SJCRH30 (cell line): Measurements from ENCODE around the gene PRADC1. TPM values are rescaled to one million over a fixed set of nuclear protein-coding genes. Genes with fewer than 3 reads are reported as not detected.
"Not testable (repeated sequence)": the region's sequence is repeated elsewhere in the genome, so short reads cannot be mapped to it uniquely, and the experiment has no call there.

Experiments
- DNase-seq, 2 experiments: peaks; one replicate each; pipeline ENCODE4 v3.0.0-alpha.2; 2015 to 2020
- H3K27ac ChIP-seq: fragments of 250-450 bp; sonication (Bioruptor Pico); 2 replicates; pipeline ENCODE4 v1.5.1; 2020; ENCODE audit warnings: mild to moderate bottlenecking, moderate library complexity
- H3K27me3 ChIP-seq: fragments of 250-450 bp; sonication (Bioruptor Pico); 2 replicates; pipeline ENCODE4 v1.5.1; 2020; ENCODE audit warnings: mild to moderate bottlenecking, moderate library complexity
- H3K36me3 ChIP-seq: fragments of 250-450 bp; sonication (Bioruptor Pico); 2 replicates; pipeline ENCODE4 v1.5.1; 2020; ENCODE audit warnings: mild to moderate bottlenecking, moderate library complexity
- H3K4me1 ChIP-seq: fragments of 250-450 bp; sonication (Bioruptor Pico); 2 replicates; pipeline ENCODE4 v1.5.1; 2020; ENCODE audit warnings: mild to moderate bottlenecking, moderate library complexity
- H3K4me3 ChIP-seq: fragments of 250-450 bp; sonication (Bioruptor Pico); 2 replicates; pipeline ENCODE4 v1.5.1; 2020; ENCODE audit warnings: mild to moderate bottlenecking, moderate library complexity
- H3K9me3 ChIP-seq: fragments of 250-450 bp; sonication (Bioruptor Pico); replicated peaks from 2 replicates; pipeline ENCODE4 v1.5.1; 2020; ENCODE audit warnings: mild to moderate bottlenecking, moderate library complexity
- total RNA-seq: library from RNA; depleted of rRNA; stranded (reverse); fragments of >200 nt; shearing (Covaris generic); gene quantifications from 2 replicates; pipeline ENCODE4 v1.2.3, GENCODE V29; 2014; rRNA removed

Gene PRADC1
- total RNA-seq, 1 experiment from 2014 or later, result 28.9 TPM

DNA sequence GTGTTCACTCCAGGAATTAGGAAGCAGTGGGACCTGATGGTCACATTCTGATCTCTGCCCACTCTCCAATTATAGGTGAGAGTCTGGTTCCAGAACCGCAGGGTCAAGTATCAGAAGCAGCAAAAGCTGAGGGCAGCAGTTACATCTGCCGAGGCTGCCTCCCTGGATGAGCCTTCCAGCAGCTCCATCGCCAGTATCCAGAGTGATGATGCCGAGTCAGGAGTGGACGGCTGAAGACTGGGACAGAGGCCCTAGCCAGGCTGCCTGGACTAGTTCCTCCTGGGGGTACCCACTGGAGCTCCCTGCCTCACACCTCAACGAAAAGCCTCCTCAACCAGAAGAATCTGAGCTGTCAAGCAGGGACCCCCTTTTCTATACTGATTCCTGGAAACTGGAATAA lies 22.3 kb downstream of the PRADC1 start:
- H3K36me3 ChIP-seq, result no peaks in the 10 kb centered on the region
- 0 out of 2 replicates have a peak, but pooled peaks cover 6% of the 10 kb centered on the region for H3K27me3 ChIP-seq
- no peak for DNase-seq
- H3K27ac ChIP-seq, result no peak overlapping the region
- H3K9me3 ChIP-seq, result no peaks in the 10 kb centered on the region; the same call in 1 of the 2 replicates
- H3K4me3 ChIP-seq, result no peak overlapping the region
- peaks cover 3% of the 10 kb centered on the region; the same call in 1 of the 2 replicates for H3K4me1 ChIP-seq

DNA sequence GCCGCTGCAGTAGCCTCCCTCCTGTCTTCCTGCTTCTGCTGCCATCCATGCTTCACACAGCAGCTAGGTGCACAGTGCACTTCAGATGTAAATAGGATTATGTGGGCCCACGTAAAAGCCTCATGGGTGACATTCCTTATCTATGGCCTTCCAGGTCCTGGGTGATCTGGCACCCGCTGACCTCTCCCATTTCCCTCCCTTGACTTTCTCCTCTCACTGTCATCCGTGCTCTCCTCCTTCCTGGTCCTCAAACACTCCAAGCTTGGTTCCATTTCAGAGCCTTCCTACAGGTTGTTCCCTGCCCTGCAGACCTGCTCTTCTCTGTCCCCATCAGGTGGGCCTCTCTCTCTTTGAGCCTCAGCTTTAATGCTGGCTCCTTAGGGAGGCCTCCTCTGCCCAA lies 23.0 kb downstream of the PRADC1 start:
- Histone ChIP-seq H3K9me3 (no peaks in the 10 kb centered on the region; the same call in 1 of the 2 replicates), H3K27me3 (peaks cover 10% of the 10 kb centered on the region; the same call in 1 of the 2 replicates), H3K4me1 (peaks cover under 1% of the 10 kb centered on the region; the same call in 1 of the 2 replicates), H3K36me3 (no peaks in the 10 kb centered on the region), H3K4me3 (no peak overlapping the region), H3K27ac (no peak overlapping the region)
- DNase-seq, result no peak

DNA sequence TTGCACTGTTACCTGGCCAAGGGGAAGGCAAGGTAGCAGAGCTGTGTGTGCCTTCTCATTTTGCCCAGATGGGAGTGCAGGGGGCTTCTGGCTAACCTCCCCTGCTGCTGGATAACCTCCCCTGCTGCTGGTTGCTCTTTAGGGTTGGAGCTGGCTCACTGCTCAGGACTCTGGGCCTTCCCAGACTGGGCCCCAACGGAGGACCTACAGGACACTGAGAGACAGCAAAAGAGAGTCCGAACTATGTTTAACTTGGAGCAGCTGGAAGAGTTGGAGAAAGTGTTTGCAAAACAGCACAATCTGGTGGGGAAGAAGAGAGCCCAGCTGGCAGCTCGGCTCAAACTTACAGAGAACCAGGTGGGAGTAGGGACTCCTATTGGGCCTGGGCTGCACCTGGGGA lies 24.8 kb downstream of the PRADC1 start:
- no peaks in the 10 kb centered on the region; the same call in 1 of the 2 replicates for H3K9me3 ChIP-seq
- DNase-seq, result no peak
- no peaks in the 10 kb centered on the region for H3K4me1 ChIP-seq
- H3K27me3 ChIP-seq, result peaks cover 11% of the 10 kb centered on the region; the same call in 1 of the 2 replicates
- H3K4me3 ChIP-seq, result no peak overlapping the region
- H3K36me3 ChIP-seq, result no peaks in the 10 kb centered on the region
- no peak overlapping the region for H3K27ac ChIP-seq

- H3K27me3 ChIP-seq, result peaks cover 11% of the 10 kb centered on the region; the same call in 1 of the 2 replicates
- H3K9me3 ChIP-seq, result no peaks in the 10 kb centered on the region; the same call in 1 of the 2 replicates
- no peak overlapping the region for H3K4me3 ChIP-seq
- no peaks in the 10 kb centered on the region for H3K36me3 ChIP-seq
- no peak overlapping the region for H3K27ac ChIP-seq
- no peak for DNase-seq
- no peaks in the 10 kb centered on the region for H3K4me1 ChIP-seq
Observed at GRCh38 chr2:73205611-73206010, 27.4 kb downstream of the PRADC1 start.

DNA sequence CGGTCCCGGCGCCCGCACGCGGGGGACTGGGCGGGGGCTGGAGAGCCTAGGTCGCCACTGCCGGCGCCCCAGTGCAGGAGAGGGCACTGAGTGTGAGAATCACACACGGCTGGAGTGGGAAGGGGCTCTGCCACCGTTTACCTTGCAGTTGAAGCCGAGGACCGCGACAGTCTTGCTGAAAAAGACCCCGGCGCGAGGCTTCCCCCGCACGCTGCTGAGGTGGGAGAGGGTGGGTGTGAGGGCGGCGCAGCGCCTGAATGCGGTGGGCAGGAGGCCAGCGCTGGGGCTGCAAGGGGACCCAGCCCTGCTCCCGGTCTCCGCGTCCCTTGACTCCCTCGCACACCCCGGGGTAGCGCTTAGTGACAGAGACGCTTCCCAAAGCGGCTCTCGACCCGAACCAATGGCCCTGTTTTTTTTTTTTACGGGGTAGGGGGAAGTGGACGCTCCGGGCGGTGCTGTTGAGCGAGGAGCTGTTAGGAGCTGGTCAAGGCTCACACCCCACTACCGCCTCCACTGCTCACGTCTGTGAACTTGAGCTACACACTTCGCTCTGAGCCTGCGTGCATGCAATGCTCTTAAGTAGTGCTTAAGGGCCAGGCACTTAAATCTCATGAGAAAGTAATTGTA lies 29.9 kb downstream of the PRADC1 start:
- H3K4me3 ChIP-seq, result no peak overlapping the region
- H3K27ac ChIP-seq, result no peak overlapping the region
- no peaks in the 10 kb centered on the region for H3K36me3 ChIP-seq
- no peak for DNase-seq
- H3K27me3 ChIP-seq, result peaks cover 11% of the 10 kb centered on the region; the same call in 1 of the 2 replicates
- peaks cover 4% of the 10 kb centered on the region for H3K9me3 ChIP-seq
- H3K4me1 ChIP-seq, result no peaks in the 10 kb centered on the region

GRCh38 chr2:73202156-73203054 lies 30.6 kb downstream of the PRADC1 start, which contains the start of gene NOTO:
NOTO (plus strand) TSS chr2:73202574; CDS start chr2:73202667, 93 bp downstream.
- no peak for DNase-seq
- no peak within 1 kb of the TSS for H3K4me3 ChIP-seq
- H3K27me3 ChIP-seq, result peaks cover 11% of the 10 kb centered on the region; the same call in 1 of the 2 replicates
- H3K4me1 ChIP-seq, result no peaks in the 10 kb centered on the region
- no peak within 1 kb of the TSS for H3K27ac ChIP-seq
- H3K9me3 ChIP-seq, result peaks cover 4% of the 10 kb centered on the region
- no peaks in the 10 kb centered on the region for H3K36me3 ChIP-seq

DNA sequence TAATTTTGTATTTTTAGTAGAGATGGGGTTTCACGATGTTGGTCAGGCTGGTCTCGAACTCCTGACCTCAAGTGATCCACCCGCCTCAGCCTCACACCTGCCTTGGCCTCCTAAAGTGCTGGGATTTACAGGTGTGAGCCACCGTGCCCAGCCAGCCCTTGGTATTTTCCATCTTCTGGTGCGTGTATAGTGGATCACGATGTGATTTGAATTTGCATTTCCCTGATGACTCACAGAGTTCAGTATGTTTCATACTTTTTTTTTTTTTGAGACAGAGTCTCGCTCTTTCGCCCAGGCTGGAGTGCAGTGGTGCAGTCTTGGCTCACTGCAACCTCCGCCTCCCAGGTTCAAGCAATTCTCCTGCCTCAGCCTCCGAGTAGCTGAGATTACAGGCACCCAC lies 32.8 kb downstream of the PRADC1 start:
- H3K9me3 ChIP-seq, H3K36me3 ChIP-seq, H3K4me1 ChIP-seq, H3K27ac ChIP-seq, DNase-seq, H3K4me3 ChIP-seq: not testable (repeated sequence)
- peaks cover 12% of the 10 kb centered on the region; the same call in 1 of the 2 replicates for H3K27me3 ChIP-seq

DNA sequence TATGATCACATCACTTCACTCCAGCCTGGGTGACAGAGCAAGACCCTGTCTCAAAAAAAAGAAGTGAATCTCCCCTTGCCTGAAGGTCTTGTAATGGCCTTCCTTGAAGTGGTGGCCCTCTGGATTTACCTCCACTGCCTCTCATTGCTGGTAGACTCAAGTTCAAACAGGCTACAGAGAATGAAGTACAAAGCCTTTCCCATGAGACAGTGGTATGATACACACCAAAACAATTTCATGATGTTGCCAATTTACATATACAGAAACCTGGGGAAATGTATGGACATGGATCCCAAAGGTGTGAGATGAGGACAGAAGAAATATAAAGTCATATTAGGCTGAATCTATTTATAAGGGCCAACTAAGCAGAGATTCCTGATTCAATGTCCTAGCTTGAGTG lies 35.5 kb downstream of the PRADC1 start:
- Histone ChIP-seq H3K27ac (no peak overlapping the region), H3K9me3 (peaks cover 4% of the 10 kb centered on the region; the same call in 1 of the 2 replicates), H3K4me3 (no peak overlapping the region), H3K36me3 (no peaks in the 10 kb centered on the region), H3K4me1 (no peaks in the 10 kb centered on the region), H3K27me3 (peaks cover 10% of the 10 kb centered on the region; the same call in 1 of the 2 replicates)
- no peak for DNase-seq

GRCh38 chr2:73187549-73187948 lies 45.5 kb downstream of the PRADC1 start:
- H3K9me3 ChIP-seq, result no peaks in the 10 kb centered on the region
- H3K27ac ChIP-seq, result no peak overlapping the region
- no peaks in the 10 kb centered on the region for H3K36me3 ChIP-seq
- no peak overlapping the region for H3K4me3 ChIP-seq
- no peaks in the 10 kb centered on the region for H3K4me1 ChIP-seq
- no peak for DNase-seq
- no peaks in the 10 kb centered on the region; the same call in 1 of the 2 replicates for H3K27me3 ChIP-seq

DNA sequence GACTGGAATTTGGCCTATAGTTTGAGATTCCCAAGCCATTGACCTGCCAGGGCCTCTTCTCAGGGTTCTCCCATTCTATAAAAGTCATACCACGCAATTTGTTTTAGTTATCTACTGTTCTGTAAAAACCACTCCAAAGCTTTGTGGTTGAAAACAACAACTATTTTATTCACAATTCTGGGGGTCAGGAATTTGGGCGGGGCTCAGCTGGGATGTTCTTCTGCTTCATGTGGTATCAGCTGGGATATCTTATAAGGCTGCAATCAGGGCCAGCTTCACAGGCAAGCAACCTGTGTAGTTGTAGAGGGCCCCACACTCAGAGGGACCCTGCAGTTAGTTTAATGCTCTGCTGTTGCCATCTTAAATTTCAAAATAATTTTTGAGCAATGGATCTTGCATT lies 47.1 kb downstream of the PRADC1 start:
- no peaks in the 10 kb centered on the region; the same call in 1 of the 2 replicates for H3K27me3 ChIP-seq
- H3K27ac ChIP-seq, result no peak overlapping the region
- H3K36me3 ChIP-seq, result no peaks in the 10 kb centered on the region
- no peaks in the 10 kb centered on the region for H3K9me3 ChIP-seq
- no peak for DNase-seq
- H3K4me3 ChIP-seq, result no peak overlapping the region
- no peaks in the 10 kb centered on the region for H3K4me1 ChIP-seq

Other genes starting within 250 kb of the PRADC1 start
- gene SFXN5, start 161.5 kb downstream of the PRADC1 start, total RNA-seq, result 17.0 and 20.5 TPM in 2 replicates
- gene RAB11FIP5, start 120.3 kb downstream of the PRADC1 start, total RNA-seq, result 7.9 and 8.1 TPM in 2 replicates
- not detected in 2 replicates for gene NOTO, start 30.7 kb downstream of the PRADC1 start, total RNA-seq
- gene SMYD5, start 19.0 kb downstream of the PRADC1 start, total RNA-seq, result 40.2 and 44.4 TPM in 2 replicates
- 815 and 876 TPM in 2 replicates for gene CCT7, start 1.1 kb upstream of the PRADC1 start, total RNA-seq
- gene FBXO41, start 51.2 kb upstream of the PRADC1 start, total RNA-seq, result 12.0 and 14.2 TPM in 2 replicates
- not detected in 2 replicates for gene EGR4, start 60.3 kb upstream of the PRADC1 start, total RNA-seq
- 63.8 and 72.8 TPM in 2 replicates for gene ALMS1, start 152.6 kb upstream of the PRADC1 start, total RNA-seq